Measurements from ENCODE around the gene KCTD17.

GRCh38 chr22:37002633-37003032 is 48.9 kb upstream of the KCTD17 start:
- no peak for TF ChIP-seq CTCF (IDR thresholded peaks at IDR 0.05)
- TF ChIP-seq EP300 (IDR thresholded peaks at IDR 0.05), result no peak

All from tibial nerve (tissue), 4 donors.